Tibial artery (tissue), 4 donors: ENCODE measurements around the gene CPN1.
A peak's percentile ranks its signal among the peaks of the same experiment; 100 is the strongest.

ENCODE experiments used
- DNase-seq, 2 donors: peaks; one replicate each; pipeline ENCODE4 v3.0.0-alpha.2; 2019
- H3K27ac ChIP-seq, 2 donors: fragments of 200-600 bp; sonication (generic) in 1 of 2; 1 replicate in 1 of 2; 2 replicates in 1 of 2; pipeline ENCODE4 v1.5.1; 2018 to 2019; ENCODE audit warnings: mild to moderate bottlenecking in 1 of 2
- H3K27me3 ChIP-seq, 2 donors: fragments of 200-600 bp; sonication (generic) in 1 of 2; one replicate each; pipeline versions ENCODE4 v1.5.1 to v1.6.0; 2016 to 2019
- H3K36me3 ChIP-seq, 3 donors: fragments of 200-600 bp; sonication (generic) in 2 of 3; one replicate each; pipeline ENCODE4 v1.5.1; 2016 to 2019; ENCODE audit warnings: mild to moderate bottlenecking in 2 of 3
- H3K4me1 ChIP-seq, 4 donors: fragments of 200-600 bp; sonication (generic) in 2 of 4; 1 replicate in 3 of 4; 2 replicates in 1 of 4; pipeline ENCODE4 v1.5.1; 2016 to 2019
- H3K4me3 ChIP-seq, 2 donors: fragments of 200-600 bp; sonication (generic) in 1 of 2; 1 replicate in 1 of 2; 2 replicates in 1 of 2; pipeline ENCODE4 v1.5.1; 2018 to 2019; ENCODE audit warnings: mild to moderate bottlenecking in 2 of 2
- H3K9me3 ChIP-seq, 3 donors: fragments of 200-600 bp; sonication (generic) in 1 of 3; one replicate each; pipeline ENCODE4 v1.5.1; 2016 to 2019
- intact Hi-C: fragments of 100-400 bp; cut with DNase I; formaldehyde crosslinking; loops from one replicate; pipeline ENCODE4 v1.15.0; 2023; ENCODE audit warnings: low total_unique reads
- TF ChIP-seq, protein P1 (sequence below), 2 experiments: fragments of 200-600 bp in 1 of 2; fragments of 450-650 bp in 1 of 2; IDR thresholded peaks; one replicate each; pipeline ENCODE4 v1.5.1; 2017 to 2019; ENCODE audit warnings: antibody characterized with exemption in 2 of 2, mild to moderate bottlenecking in 1 of 2, moderate library complexity in 1 of 2

The CPN1 gene

DNA sequence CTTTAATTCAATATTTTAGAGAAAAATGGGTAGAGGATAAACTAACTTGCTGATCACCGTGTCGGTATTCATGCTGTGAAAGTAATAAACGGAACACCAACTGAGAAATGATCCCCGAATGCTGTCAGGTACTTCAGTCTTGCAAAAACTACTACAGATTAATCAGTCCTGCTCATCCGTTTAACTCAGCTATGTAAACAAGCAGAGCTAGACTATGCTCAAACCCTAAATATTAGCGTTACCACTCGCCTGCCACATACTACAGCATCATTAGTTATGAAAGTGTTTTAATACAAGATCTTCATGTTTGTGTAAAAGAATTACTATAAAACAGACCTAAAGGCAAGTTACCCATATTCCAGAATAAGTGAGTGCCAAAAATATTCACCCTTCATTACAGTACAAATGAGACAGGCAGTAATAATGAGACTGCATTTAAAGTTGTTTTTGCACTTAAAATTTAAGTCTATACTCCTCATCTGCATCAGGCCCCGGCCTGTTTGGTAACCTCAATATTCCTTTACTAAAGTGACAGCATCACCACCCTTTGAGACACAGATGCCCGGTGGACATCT is 72.9 kb downstream of the CPN1 start:
- Histone ChIP-seq H3K27ac (peak overlapping the region; percentile 66 to 77), H3K27me3 (no peaks in the 10 kb centered on the region), H3K4me1 (peaks cover 0 to 29% (median 19%) of the 10 kb centered on the region in 4 donors), H3K36me3 (no peaks in the 10 kb centered on the region), H3K4me3 (peak overlapping the region; percentile 64 to 71), H3K9me3 (no peaks in the 10 kb centered on the region)
- TF ChIP-seq, protein P1, sequence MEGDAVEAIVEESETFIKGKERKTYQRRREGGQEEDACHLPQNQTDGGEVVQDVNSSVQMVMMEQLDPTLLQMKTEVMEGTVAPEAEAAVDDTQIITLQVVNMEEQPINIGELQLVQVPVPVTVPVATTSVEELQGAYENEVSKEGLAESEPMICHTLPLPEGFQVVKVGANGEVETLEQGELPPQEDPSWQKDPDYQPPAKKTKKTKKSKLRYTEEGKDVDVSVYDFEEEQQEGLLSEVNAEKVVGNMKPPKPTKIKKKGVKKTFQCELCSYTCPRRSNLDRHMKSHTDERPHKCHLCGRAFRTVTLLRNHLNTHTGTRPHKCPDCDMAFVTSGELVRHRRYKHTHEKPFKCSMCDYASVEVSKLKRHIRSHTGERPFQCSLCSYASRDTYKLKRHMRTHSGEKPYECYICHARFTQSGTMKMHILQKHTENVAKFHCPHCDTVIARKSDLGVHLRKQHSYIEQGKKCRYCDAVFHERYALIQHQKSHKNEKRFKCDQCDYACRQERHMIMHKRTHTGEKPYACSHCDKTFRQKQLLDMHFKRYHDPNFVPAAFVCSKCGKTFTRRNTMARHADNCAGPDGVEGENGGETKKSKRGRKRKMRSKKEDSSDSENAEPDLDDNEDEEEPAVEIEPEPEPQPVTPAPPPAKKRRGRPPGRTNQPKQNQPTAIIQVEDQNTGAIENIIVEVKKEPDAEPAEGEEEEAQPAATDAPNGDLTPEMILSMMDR (IDR thresholded peaks at IDR 0.05), result no peak
- DNase-seq, result no peak
- intact Hi-C loops, result no loop called here

DNA sequence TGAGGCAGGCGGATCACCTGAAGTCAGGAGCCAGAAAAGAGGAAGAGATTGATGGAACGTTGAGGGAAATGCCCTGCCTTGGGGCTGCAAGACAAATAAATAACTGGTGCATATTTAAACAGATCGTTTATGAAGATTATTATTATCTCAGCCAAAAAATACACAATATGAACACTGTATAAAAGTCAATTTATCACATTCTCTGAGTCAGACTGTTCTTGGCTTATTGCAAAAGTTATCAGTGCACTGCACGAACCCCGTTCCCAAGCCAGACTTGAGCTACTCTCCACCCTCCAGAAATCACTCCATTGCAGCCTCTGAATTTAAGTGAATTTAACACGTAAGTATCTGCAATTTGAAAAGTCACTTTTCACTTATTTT is 73.5 kb downstream of the CPN1 start:
- H3K36me3 ChIP-seq, result no peaks in the 10 kb centered on the region
- DNase-seq, result no peak
- peak overlapping the region in 1 of 2 donors; percentile 64 for H3K4me3 ChIP-seq
- peaks cover 0 to 29% (median 19%) of the 10 kb centered on the region in 4 donors for H3K4me1 ChIP-seq
- TF ChIP-seq, protein P1 (IDR thresholded peaks at IDR 0.05), result no peak
- intact Hi-C loops, result no loop called here
- H3K27ac ChIP-seq, result no peak overlapping the region
- H3K9me3 ChIP-seq, result no peaks in the 10 kb centered on the region
- no peaks in the 10 kb centered on the region for H3K27me3 ChIP-seq

DNA sequence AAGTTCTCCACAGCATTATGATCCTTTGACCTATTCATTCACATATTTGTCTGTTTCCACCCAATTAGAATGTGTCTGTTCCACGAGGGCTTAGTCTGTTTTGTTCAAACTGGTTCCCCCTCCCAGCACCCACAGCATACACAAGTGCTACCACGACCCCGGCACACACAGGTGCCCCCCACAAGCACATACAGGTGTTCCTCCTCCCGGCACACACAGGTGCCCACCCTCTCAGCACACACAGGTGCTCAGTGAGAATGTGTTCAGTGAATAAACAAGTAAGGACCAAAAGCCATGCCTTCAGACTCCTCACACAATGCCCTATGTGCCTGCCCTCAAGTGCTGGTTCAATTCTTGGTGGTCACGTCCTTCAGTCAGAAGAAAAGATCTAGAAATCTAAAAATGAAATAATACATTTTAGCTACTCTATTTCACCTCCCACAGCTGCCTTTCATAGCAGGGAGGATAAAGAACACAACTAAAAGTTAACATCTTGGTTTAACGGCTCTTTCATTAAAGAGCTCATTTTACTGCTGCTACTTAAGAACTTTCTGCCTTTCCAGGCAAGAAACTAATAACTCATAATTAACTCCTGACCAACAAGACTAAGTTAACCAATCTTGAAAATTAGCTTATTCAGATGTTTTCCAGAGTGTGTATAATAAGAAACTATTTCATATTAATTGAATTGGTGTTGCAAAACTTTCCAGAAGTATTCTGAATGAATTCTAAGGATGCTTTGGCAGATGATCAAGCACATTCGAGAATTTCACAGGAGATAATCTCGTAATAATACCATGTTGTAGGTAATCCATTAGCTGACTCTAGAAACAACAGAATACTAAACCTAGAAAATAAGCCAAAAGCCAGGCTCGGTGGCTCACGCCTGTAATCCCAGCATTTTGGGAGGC is 74.2 kb downstream of the CPN1 start:
- no peak for DNase-seq
- Histone ChIP-seq H3K4me1 (peaks cover 0 to 29% (median 19%) of the 10 kb centered on the region in 4 donors), H3K36me3 (no peaks in the 10 kb centered on the region), H3K27me3 (no peaks in the 10 kb centered on the region), H3K9me3 (no peaks in the 10 kb centered on the region), H3K4me3 (no peak overlapping the region), H3K27ac (no peak overlapping the region)
- TF ChIP-seq, protein P1 (IDR thresholded peaks at IDR 0.05), result no peak
- intact Hi-C loops, result no loop called here

DNA sequence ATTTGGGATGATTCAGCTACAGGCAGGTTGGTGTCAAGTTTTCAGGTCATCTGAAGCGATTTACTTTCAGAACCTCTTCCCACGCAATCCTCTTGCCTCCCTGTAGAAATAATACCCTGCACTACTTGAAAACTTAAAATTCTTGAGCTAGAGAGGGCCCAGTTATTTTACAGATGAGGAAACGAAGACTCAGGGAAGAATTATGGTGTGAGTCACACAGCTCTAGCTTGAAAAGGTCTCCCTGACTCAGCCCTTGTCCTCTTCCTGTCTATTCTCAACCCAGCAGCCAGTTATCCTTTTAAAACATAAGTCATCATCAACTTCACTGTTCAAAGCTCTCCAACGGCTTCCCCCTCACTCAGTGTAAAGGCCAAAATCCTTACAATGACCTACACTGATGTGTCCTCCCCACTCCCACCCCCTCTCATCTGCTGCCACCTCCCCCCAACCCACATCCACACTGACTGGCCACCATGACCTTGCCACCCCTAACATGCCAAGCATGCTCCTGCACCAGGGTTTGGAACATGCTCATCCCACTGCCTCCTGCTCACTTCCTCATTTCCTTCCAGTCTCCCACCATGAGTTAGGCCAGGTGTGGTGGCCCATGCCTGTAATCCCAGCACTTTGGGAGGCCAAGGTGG is 75.3 kb downstream of the CPN1 start:
- DNase-seq, result no peak
- H3K27ac ChIP-seq, result no peak overlapping the region
- no peaks in the 10 kb centered on the region for H3K27me3 ChIP-seq
- H3K4me1 ChIP-seq, result peaks cover 0 to 29% (median 19%) of the 10 kb centered on the region in 4 donors
- intact Hi-C loops, result no loop called here
- H3K9me3 ChIP-seq, result no peaks in the 10 kb centered on the region
- TF ChIP-seq, protein P1 (IDR thresholded peaks at IDR 0.05), result no peak
- no peak overlapping the region for H3K4me3 ChIP-seq
- H3K36me3 ChIP-seq, result no peaks in the 10 kb centered on the region

DNA sequence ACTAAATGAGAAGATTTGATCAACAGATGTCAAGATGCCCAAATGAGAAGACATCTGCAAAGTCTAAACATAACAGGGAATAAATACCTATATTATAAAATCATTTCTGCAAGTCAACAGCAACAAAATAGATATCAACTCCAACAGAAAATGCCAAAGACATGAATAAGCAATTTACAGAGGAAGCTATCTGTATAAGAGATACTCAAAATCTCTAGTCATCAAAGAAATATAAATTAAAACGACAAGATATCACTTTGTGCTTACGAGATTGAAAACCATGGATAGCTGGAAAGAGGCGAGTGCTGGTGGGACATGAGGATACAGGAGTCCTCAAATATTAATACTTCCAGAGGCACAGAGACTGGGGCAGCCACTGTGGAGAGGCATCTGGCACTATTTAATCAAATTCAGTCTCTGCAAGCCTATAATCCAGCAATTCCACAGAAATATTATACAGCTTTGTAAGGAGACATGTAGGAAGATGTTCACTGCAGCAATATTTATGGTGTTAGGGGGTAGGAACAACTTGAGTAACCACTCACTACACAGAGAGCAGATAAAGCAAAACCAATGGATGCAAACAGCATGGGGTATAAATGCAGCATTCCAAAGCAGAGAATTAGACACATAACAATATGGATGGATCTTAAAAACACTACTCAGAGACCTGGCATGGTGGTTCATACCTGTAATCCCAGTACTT is 76.7 kb downstream of the CPN1 start:
- Histone ChIP-seq H3K4me3 (no peak overlapping the region), H3K36me3 (no peaks in the 10 kb centered on the region), H3K4me1 (peaks cover 0 to 29% (median 19%) of the 10 kb centered on the region in 4 donors), H3K27ac (no peak overlapping the region), H3K9me3 (no peaks in the 10 kb centered on the region), H3K27me3 (no peaks in the 10 kb centered on the region)
- TF ChIP-seq, protein P1 (IDR thresholded peaks at IDR 0.05), result no peak
- intact Hi-C loops, result no loop called here
- DNase-seq, result no peak
